Stimulated activated CD4-positive, alpha-beta T cell treated with anti-CD3 and anti-CD28 coated beads, Interleukin-12 subunit alpha, Interleukin-12 subunit beta, amount 100 ng/mL, for 24 hours (primary cell): ENCODE results near the gene PARD3.

Experiments used
- DNase-seq, 2 experiments: peaks; one replicate each; pipeline ENCODE4 v3.0.0-alpha.2; 2020; ENCODE audit warnings: low read depth in 2 of 2

PARD3 gene

GRCh38 chr10:34189830-34190229 lies 625.3 kb downstream of the PARD3 start:
- DNase-seq, result no peak

- DNase-seq, result no peak
Observed at GRCh38 chr10:34188221-34188620, 626.9 kb downstream of the PARD3 start.

- DNase-seq, result no peak
Observed at GRCh38 chr10:34187201-34187600, 627.9 kb downstream of the PARD3 start.

- no peak for DNase-seq
Observed at GRCh38 chr10:34186745-34187144, 628.4 kb downstream of the PARD3 start.

GRCh38 chr10:34185998-34186397 lies 629.1 kb downstream of the PARD3 start:
- no peak for DNase-seq

- DNase-seq, result no peak
Observed at GRCh38 chr10:34184939-34185386, 630.1 kb downstream of the PARD3 start.

- DNase-seq, result no peak
Observed at GRCh38 chr10:34184397-34184796, 630.7 kb downstream of the PARD3 start.

GRCh38 chr10:34183016-34183796 lies 631.9 kb downstream of the PARD3 start:
- no peak for DNase-seq

GRCh38 chr10:34181553-34182300 lies 633.4 kb downstream of the PARD3 start:
- no peak for DNase-seq

- DNase-seq, result no peak
Observed at GRCh38 chr10:34180749-34181148, 634.3 kb downstream of the PARD3 start.

- no peak for DNase-seq
Observed at GRCh38 chr10:34179280-34179679, 635.8 kb downstream of the PARD3 start.

GRCh38 chr10:34178756-34179155 lies 636.3 kb downstream of the PARD3 start:
- DNase-seq, result no peak

- DNase-seq, result no peak
Observed at GRCh38 chr10:34178196-34178595, 636.9 kb downstream of the PARD3 start.

- DNase-seq, result no peak
Observed at GRCh38 chr10:34177445-34177844, 637.7 kb downstream of the PARD3 start.

- DNase-seq, result no peak
Observed at GRCh38 chr10:34176351-34176750, 638.7 kb downstream of the PARD3 start.

- DNase-seq, result no peak
Observed at GRCh38 chr10:34175121-34175520, 640.0 kb downstream of the PARD3 start.

- no peak for DNase-seq
Observed at GRCh38 chr10:34172936-34173533, 642.1 kb downstream of the PARD3 start.

GRCh38 chr10:34171957-34172527 lies 643.1 kb downstream of the PARD3 start:
- DNase-seq, result no peak

GRCh38 chr10:34169677-34170076 lies 645.4 kb downstream of the PARD3 start:
- no peak for DNase-seq

- DNase-seq, result no peak
Observed at GRCh38 chr10:34169131-34169530, 646.0 kb downstream of the PARD3 start.

GRCh38 chr10:34168439-34168838 lies 646.7 kb downstream of the PARD3 start:
- DNase-seq, result no peak

- no peak for DNase-seq
Observed at GRCh38 chr10:34166823-34167222, 648.3 kb downstream of the PARD3 start.
